HCT116 (cell line): Measurements from ENCODE around the gene CSN1S1.

ENCODE experiments used
- CTCF ChIP-seq, 3 experiments: fragments of 200-600 bp in 1 of 3; sonication (generic) in 1 of 3; IDR thresholded peaks in 2 of 3; conservative IDR thresholded peaks in 1 of 3; 2 replicates each; pipeline ENCODE4 v1.5.1; 2012 to 2017; ENCODE audit warnings: low read depth in 2 of 3, low read length in 2 of 3, antibody characterized with exemption in 1 of 3, borderline replicate concordance in 1 of 3, control low read depth in 1 of 3, mild to moderate bottlenecking in 1 of 3, mixed read lengths in 1 of 3, mixed run types in 1 of 3, moderate library complexity in 1 of 3; ENCODE audit not compliant: insufficient read depth in 1 of 3
- EZH2 ChIP-seq: fragments of 200-600 bp; sonication (generic); IDR thresholded peaks from 2 replicates; pipeline ENCODE4 v1.6.1; 2017; ENCODE audit warnings: antibody characterized with exemption, mixed run types
- JUND ChIP-seq: IDR thresholded peaks from 2 replicates; pipeline ENCODE4 v1.6.1; 2012
- POLR2A ChIP-seq: IDR thresholded peaks from 2 replicates; pipeline ENCODE4 v1.7.0; 2011; ENCODE audit warnings: borderline replicate concordance; ENCODE audit not compliant: insufficient read depth, insufficient read length; ENCODE audit errors: extremely low read depth
- POLR2AphosphoS5 ChIP-seq: IDR thresholded peaks from 2 replicates; pipeline ENCODE4 v1.6.1; 2011; ENCODE audit warnings: mild to moderate bottlenecking, low read depth, low read length, moderate library complexity
- SIN3A ChIP-seq: IDR thresholded peaks from 2 replicates; pipeline ENCODE4 v1.6.1; 2012; ENCODE audit warnings: low read depth
- SRF ChIP-seq: IDR thresholded peaks from 2 replicates; pipeline ENCODE4 v1.6.1; 2012; ENCODE audit warnings: low read depth

GRCh38 chr4:69984030-69984443 lies 53.2 kb downstream of the CSN1S1 start:
- TF ChIP-seq POLR2AphosphoS5 (no peak), CTCF (IDR thresholded peaks at IDR 0.05 in 2 of 3, conservative IDR thresholded peaks at IDR 0.05 in 1 of 3; ENCODE audit: borderline replicate concordance in 1 of 3, insufficient read depth in 1 of 3, low read depth in 2 of 3, low read length in 2 of 3) (no peak), POLR2A (no peak), SIN3A (no peak), JUND (no peak), SRF (no peak), EZH2 (no peak)
